NCI-H226 (cell line): Measurements from ENCODE around the gene SMIM44.

ENCODE experiments used
- DNase-seq: peaks from one replicate; pipeline ENCODE4 v3.0.0-alpha.2; 2015

SMIM44 gene

DNA sequence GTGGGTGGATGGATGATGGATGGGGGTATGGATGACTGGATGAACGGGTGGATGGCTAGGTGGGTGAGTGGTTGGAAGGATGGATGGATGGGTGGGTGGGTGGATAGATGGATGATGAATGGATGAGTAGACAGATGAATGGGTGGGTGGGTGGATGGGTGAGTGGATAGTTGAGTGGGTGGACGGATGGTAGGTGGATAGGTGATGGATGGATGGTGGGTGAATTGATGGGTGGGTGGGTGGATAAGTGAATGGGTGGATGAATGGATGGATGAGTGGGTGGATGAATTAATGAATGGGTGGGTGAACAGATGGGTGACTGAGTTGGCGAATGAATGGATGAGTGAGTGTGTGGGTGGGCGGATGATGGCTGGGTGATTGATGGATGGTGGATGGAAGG lies 7.8 kb downstream of the SMIM44 start:
- DNase-seq: no peak

- no peak for DNase-seq
Measured at GRCh38 chr19:3474614-3475013, 8.6 kb downstream of the SMIM44 start.

DNA sequence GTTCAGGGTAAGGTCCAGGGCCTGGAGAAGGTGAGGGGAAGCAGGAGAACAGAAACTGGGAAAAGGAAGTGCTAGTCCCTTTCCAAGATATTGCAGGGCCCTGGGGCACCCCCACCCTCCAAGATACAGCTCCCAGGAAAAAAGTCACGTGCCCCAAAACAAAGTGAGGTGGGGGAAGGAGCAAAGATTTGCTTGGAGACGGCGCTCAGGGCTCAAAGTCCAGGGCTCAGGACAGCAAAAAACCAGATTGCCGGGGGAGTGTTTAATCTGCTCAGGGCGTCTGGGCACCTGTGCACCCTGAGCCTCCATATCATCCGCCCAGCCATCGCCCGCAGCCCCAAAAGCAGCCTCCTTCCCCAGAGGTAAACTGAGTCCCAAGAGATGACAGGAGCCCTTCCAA lies 9.2 kb downstream of the SMIM44 start:
- no peak for DNase-seq

DNA sequence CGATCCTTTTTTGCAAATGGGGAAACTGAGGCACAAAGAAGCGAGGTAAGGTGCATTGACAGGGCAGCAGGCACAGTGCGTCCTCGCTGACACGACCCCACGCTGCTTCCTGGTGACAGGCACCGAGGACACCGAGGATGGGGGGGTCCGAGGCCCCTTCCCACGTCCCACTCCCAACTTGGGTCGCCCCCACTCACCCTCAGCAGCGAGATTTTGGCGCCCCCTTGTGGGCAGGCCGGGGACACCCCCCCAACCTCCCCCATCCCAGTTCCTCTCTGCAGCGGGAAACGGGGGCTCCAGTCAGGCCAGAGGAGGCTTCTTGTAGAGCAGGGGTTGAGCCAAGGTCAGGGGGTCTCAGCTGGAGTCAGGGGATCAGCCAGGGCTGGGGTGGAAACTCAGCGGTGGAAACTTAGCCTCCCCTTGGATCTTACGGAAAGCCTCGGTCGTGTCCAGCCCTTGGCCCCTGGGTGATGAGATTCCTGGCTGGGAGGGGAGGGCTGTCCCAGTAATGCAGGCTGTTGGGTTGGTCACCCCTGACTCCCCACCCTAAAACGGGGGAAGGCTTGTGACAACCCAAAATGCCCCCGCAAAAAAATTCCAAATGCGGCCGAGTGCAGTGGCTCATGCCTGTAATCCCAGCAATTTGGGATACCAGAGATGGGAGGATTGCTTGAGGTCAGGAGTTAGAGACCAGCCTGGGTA lies 11.1 kb downstream of the SMIM44 start:
- no peak for DNase-seq

- no peak for DNase-seq
Measured at GRCh38 chr19:3470500-3471128, 12.6 kb downstream of the SMIM44 start.

DNA sequence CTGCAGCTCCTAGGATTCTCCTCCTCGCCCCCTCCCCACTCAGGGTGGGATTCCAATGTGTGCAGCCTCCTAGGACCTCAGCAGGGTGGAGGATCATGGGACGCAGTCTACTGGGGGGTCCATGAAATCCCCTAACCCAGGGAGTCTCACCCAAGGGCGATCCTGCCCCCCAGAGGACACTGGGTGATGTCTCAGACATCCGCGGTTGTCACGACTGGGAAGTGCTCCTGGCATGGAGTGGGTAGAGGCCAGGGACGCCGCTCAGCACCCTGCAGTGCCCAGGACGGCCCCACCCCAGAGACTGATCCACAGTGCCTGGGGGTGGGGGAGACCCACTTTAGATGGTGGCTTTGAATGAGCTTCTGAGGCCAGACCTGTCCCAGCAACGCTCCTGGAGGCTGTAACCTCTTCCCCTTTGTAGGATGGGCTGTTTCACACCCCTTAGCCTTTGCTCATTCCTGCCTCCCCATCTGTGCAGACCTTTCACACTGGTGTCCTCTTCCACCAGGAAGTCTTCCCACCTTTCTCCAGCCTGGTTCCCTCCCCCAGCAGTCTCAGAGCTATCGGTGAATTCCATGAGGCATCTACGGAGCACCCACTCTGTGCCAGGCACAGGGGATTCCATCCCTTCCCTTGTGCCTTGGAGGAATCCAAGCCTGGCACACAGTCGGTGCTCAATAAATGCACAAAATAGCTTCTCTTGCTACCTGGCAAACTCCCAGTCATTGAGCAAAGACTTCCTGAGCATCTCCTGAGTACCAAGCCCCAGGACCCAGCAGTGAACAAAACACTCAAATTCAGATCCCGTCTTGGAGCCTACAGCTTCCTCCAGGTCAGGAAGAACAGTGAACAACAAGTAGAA lies 13.4 kb downstream of the SMIM44 start:
- DNase-seq: no peak

DNA sequence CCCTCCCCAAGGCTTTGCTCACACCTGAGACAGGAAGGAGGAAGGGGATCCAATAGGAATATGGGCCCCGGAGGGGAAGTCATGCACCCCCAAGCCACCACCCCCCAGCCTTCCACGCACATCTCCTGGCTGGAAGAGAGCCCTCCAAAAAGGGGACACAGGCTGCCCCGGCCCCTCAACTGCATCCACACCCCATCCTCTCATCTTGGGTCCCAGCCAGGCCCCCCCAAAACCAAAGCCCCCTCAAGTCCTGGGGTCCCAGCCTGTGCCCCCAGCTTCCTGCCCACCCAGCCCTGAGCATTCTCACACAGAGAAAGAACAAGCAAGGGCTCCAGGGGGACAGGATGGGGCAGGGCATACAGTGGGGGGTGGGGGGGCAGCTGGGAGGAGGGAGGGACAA lies 15.0 kb downstream of the SMIM44 start:
- DNase-seq: no peak

DNA sequence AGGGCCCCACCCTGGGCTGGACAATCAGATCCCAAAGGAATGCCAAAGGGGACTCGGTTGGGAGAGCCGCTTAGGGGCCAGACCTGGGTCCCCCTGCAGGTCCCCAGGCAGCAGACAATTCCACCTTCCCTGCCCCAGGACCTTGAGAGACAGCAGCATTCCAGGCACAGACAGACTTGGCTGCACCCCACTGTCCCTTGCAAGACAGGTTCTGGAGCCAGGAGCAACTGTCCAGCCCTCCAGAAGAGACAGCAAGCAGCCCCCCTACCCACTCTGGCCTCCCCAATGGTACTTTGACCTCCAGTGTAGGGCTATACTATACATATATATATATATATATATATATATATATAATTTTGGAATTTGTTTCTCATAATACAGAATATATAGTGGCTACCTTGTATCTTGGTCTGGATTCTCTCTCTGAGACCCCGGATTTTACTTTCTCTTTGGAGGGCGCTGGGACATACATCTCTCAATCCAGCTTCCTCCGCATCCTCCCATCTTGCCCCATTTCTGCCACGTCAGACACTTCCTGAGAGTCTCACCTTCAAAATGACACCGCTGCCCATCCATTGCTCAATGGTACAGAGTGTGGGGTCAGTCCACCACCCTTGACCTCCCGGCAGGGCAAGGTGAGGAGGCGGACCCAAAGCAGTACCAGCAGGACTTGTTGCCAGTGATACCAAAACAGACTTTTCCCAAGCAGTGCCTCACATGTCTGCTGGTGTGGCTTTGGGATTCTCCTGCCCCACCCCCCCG lies 15.6 kb downstream of the SMIM44 start:
- no peak for DNase-seq

- DNase-seq: no peak
Measured at GRCh38 chr19:3466635-3467034, 16.6 kb downstream of the SMIM44 start.

DNA sequence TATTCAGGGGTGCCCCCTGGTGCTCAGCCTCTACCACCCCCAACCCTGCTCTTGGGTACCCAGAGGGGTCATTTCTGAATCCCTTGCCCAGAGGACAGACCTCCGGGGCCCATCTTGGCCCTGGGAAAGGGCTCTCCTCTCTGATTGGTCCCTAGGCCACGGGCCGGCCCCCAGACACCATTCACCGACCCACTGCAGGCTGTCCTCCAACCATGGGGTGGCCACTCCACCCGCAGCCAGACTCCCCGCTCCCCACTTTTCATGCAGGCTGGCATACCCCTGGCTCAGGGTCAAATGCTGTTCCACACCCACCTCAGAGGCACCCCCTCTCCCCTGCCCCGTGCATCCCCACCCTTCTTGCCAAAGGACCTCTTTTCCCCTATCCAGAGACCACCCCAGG lies 17.7 kb downstream of the SMIM44 start:
- DNase-seq: no peak

GRCh38 chr19:3464587-3465235 lies 18.5 kb downstream of the SMIM44 start:
- no peak for DNase-seq

DNA sequence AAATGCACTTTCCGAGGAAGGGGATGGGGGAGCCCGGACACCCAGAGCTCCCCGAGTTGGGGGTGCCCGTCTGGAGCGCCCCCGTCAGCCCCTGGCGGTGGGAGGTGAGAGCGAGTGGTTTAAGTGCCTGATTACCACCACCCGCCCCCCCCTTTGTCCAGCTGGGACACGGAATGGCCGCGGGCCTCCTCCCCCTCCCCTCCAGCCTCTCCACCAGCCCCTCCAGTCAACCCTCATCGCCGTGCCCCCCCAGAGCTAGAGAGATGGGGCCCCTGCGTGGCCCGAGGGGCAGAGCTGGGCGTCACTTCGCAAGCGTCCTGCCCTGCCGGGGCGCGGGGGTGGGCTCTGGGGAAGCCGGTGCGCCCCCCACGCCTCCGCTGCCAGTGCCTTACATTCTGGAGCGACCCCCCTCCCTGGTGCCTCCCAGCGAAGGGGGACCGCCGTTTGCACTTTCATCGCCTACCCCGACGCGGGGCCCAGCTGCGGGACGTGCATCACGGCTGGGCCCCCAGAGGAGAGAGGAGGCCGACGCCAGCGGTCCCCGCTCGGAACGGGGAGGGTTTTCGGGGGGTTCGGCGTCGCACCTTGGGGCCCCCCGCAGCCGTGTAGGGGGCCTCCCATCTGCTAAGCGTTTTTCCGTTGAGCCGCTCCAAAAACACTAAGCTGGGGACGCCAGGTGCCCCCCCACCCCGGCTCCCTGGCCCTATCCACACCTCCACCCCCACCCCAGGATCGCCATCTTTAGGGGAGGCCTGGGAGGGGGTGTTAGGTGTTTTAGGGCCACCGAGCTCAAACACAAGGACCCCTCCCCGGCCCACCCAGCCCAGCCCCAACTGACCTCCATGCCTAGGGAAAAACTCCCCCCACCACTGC lies 19.3 kb downstream of the SMIM44 start:
- DNase-seq: no peak

GRCh38 chr19:3462991-3463713 lies 20.1 kb downstream of the SMIM44 start:
- DNase-seq: no peak

GRCh38 chr19:3459965-3460582 lies 23.2 kb downstream of the SMIM44 start:
- DNase-seq: no peak

- peak; percentile 66 for DNase-seq
Measured at GRCh38 chr19:3459089-3459881, 24.0 kb downstream of the SMIM44 start.

DNA sequence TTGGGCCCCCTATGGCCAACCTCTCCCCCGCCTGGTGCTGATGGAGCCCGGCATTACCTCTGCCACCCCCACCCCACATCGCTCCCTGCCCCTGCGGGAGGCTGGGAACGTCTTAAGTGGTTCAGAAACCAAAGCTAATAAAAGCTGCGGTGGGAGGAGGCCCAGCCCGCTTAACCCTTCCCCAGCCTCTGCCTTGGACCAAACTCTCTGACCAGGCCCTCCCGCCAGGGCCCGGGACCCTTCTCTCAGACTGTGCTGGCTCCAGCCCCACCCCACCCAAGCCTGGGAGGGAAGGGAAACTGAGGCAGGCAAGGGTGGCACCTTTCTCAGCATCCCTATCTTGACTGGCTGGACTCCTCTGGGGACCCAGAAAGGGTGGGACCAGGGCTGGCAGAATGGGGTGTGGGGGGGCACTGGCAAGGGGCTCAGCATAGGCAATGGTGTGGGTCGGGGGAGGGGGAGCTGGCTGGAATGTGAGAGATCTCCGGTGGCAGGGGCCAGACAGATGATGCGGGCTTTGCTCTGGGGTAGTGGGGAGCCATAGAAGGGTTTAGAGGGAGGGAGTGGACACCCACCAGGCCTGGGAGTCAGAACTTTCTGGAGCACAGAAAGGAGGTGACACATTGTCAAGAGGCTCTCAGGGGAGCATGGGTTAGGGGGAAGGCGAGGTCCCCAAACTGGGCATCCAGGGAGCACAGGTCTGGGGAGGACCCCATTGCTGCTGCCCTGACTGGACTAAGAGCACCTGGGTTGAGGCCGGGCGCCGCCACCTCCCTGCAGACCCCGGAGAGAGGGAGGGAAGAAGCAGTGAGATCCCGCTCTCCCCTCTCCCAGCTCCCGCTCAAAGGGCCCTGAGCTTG lies 24.8 kb downstream of the SMIM44 start:
- no peak for DNase-seq

DNA sequence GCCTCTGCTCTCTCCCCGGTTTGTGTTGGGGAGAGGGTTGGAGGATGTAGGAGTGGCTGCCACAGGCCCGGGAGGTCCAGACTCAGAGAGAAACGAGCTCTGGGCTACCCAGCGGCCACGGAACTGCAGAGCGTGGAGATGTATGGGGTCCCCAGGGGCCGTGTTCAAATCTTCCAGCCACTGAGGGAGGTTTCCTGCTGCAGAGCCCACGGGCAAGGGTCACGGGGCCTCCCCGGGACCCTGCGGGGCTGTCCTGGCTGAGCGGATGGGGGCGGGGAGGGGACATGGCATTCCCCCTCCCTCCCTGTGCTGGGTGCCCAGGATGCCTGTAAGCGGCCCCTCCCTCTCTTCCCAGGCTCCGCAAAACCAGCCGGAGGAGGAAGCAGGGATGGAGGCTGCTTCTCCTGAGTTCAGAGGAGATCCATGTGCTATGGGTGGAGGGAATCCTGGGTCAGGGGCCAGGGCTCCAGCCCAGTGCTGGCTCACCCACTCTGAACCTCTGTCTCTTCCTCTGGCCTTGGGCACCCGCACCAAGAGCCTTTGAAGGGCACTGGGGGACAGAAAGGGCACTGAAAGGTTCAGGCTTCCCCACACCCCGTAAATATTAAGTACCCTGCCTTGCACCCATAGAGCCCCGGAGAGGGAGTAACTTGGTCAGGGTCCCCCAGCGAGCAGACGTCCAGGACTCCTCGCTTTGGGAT lies 25.6 kb downstream of the SMIM44 start:
- DNase-seq: no peak
